HepG2 (cell line): ENCODE results near the gene PAIP2. TPM values are rescaled to one million over a fixed set of nuclear protein-coding genes. Genes with fewer than 3 reads are reported as not detected.

Experiments used
- DNMT3B ChIP-seq: conservative IDR thresholded peaks from 2 replicates; pipeline ENCODE4 v1.6.1; 2016; ENCODE audit warnings: missing biosample characterization, control low read depth
- GPN1 ChIP-seq: sonication (generic); formaldehyde crosslinking; IDR thresholded peaks from 2 replicates; pipeline ENCODE4 v1.5.1; 2020; ENCODE audit warnings: missing genetic modification reagents, borderline replicate concordance
- HNRNPH1 ChIP-seq: fragments of 200-400 bp; formaldehyde crosslinking; optimal IDR thresholded peaks from 2 replicates; pipeline ENCODE3; 2017; ENCODE audit warnings: mild to moderate bottlenecking, low read depth, low read length
- IKZF1 ChIP-seq: fragments of 450-650 bp; IDR thresholded peaks from 2 replicates; pipeline ENCODE4 v1.7.1; 2016
- REL ChIP-seq: sonication (generic); formaldehyde crosslinking; conservative IDR thresholded peaks from 2 replicates; pipeline ENCODE4 v1.8.0; 2022; ENCODE audit warnings: mild to moderate bottlenecking, missing genetic modification reagents, moderate library complexity
- SMARCE1 ChIP-seq: fragments of 450-650 bp; IDR thresholded peaks from 2 replicates; pipeline ENCODE4 v1.6.1; 2017; ENCODE audit warnings: borderline replicate concordance
- SMC3 ChIP-seq: IDR thresholded peaks from 2 replicates; pipeline ENCODE4 v1.6.1; 2011; ENCODE audit warnings: low read length, improper control_type of control experiment
- SOX6 ChIP-seq, 2 experiments: fragments of 450-650 bp in 1 of 2; sonication (generic) in 1 of 2; formaldehyde crosslinking in 1 of 2; IDR thresholded peaks; 2 replicates each; pipeline versions ENCODE4 v1.4.0 to v1.6.1; 2017 to 2020; ENCODE audit warnings: antibody characterized with exemption in 1 of 2, mild to moderate bottlenecking in 1 of 2, missing genetic modification reagents in 1 of 2
- SYNCRIP ChIP-seq: fragments of 200-400 bp; formaldehyde crosslinking; IDR thresholded peaks from 2 replicates; pipeline ENCODE4 v1.6.1; 2018; ENCODE audit warnings: mild to moderate bottlenecking, low read depth, low read length; ENCODE audit not compliant: insufficient read depth
- TAF15 ChIP-seq: fragments of 200-400 bp; formaldehyde crosslinking; IDR thresholded peaks from one replicate; pipeline ENCODE4 v1.6.1; 2018; ENCODE audit warnings: mild to moderate bottlenecking, low read depth, low read length; ENCODE audit not compliant: poor library complexity, severe bottlenecking
- TGIF2 ChIP-seq: IDR thresholded peaks from 2 replicates; pipeline ENCODE4 v1.6.1; 2016; ENCODE audit warnings: control low read depth, missing compliant biosample characterization
- ZMYM3 ChIP-seq: sonication (generic); formaldehyde crosslinking; IDR thresholded peaks from 2 replicates; pipeline ENCODE4 v1.5.1; 2020; ENCODE audit warnings: mild to moderate bottlenecking, missing genetic modification reagents
- ZNF282 ChIP-seq: fragments of 450-650 bp; IDR thresholded peaks from 2 replicates; pipeline ENCODE4 v1.6.1; 2018; ENCODE audit not compliant: partially characterized antibody
- ZNF383 ChIP-seq: sonication (generic); formaldehyde crosslinking; IDR thresholded peaks from 2 replicates; pipeline ENCODE4 v1.4.0; 2020; ENCODE audit warnings: missing genetic modification reagents, mild to moderate bottlenecking, borderline replicate concordance
- ZNF619 ChIP-seq: sonication (generic); formaldehyde crosslinking; IDR thresholded peaks from 2 replicates; pipeline ENCODE4 v1.4.0; 2020; ENCODE audit warnings: mild to moderate bottlenecking, missing genetic modification reagents
- ZNF816 ChIP-seq: sonication (generic); formaldehyde crosslinking; IDR thresholded peaks from 2 replicates; pipeline ENCODE4 v1.8.0; 2022; ENCODE audit warnings: missing genetic modification reagents, mild to moderate bottlenecking, borderline replicate concordance
- ZSCAN12 ChIP-seq: sonication (generic); formaldehyde crosslinking; IDR thresholded peaks from 2 replicates; pipeline ENCODE4 v1.9.0; 2021; ENCODE audit warnings: mild to moderate bottlenecking, missing genetic modification reagents
- polyA plus RNA-seq, 8 experiments: library from polyadenylated mRNA; depleted of rRNA in 3 of 8; stranded (reverse) in 7 of 8; unstranded in 1 of 8; fragments of >200 nt; fragmentation: Illumina TruSeq in 4 of 8; extraction: Trizol in 4 of 8; gene quantifications; 2 replicates each; pipeline versions ENCODE4 v1.2.1 to v1.2.3, GENCODE V29; 2011 to 2016; ENCODE audit warnings: low read depth in 4 of 8, missing spikeins in 1 of 8, mixed read lengths in 1 of 8; ENCODE audit not compliant: insufficient read depth in 1 of 8
- total RNA-seq, 5 experiments: library from RNA; depleted of rRNA; stranded (reverse); fragments of >200 nt; fragmentation: Illumina TruSeq; extraction: Trizol; gene quantifications; 2 replicates each; pipeline ENCODE4 v1.2.3, GENCODE V29; 2016; ENCODE audit warnings: low read depth in 1 of 5
- TF ChIP-seq, protein P1 (sequence below): sonication (generic); formaldehyde crosslinking; IDR thresholded peaks from 2 replicates; pipeline ENCODE4 v1.4.0; 2020; ENCODE audit warnings: missing genetic modification reagents
- TF ChIP-seq, protein P2 (sequence below): sonication (generic); formaldehyde crosslinking; conservative IDR thresholded peaks from 2 replicates; pipeline ENCODE4 v1.5.0; 2020; ENCODE audit warnings: missing genetic modification reagents
- TF ChIP-seq, protein P3 (sequence below): IDR thresholded peaks from 2 replicates; pipeline ENCODE4 v1.6.1; 2016; ENCODE audit warnings: mild to moderate bottlenecking, missing biosample characterization, missing genetic modification reagents
- TF ChIP-seq, protein P4 (sequence below): sonication (generic); formaldehyde crosslinking; conservative IDR thresholded peaks from 2 replicates; pipeline ENCODE4 v1.4.0; 2020; ENCODE audit warnings: mild to moderate bottlenecking, missing genetic modification reagents, moderate library complexity

The PAIP2 gene
- total and polyA plus RNA-seq, 2 of the 13 experiments (the other 11 are each of a cell fraction or from before 2014, with no cell fraction given): 61.5 to 76.3 TPM

DNA sequence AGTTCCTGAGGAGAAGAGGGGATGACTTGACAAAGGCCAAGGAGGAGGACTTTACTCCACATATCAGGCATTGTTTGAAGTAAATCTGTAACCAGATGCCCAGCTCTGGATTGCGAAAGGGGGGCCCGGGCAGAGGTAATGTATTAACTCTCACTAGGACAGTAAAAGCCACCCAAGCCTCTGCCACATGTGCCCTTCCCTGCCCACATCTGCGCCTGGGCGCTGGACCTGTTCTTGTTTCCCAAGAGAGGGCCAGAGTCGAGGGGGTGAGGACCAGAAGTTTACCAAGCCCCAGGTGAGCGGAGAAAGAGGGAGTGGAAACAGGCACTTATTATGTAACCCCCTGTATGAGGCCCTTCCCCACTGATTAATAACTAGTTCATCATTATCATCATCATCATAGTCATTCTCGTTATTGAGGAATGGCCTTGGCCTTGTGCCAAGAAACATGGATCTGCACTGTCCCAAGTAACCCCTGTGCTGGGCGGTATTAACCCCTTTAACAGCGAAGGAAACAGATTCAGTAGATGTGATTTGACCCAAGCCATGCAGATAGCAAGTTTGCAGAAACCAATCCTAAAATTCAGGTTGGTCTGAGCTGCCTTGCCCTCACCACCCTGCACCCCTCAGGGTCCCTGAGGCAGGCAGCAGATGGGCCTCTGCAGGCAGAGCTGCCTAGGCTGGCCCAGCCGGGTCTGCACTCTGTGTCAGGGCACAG is 41.8 kb downstream of the PAIP2 start, which contains the start of gene SLC23A1 (continued):
- no peak for TF ChIP-seq ZNF619 (CRISPR knock-in tag)
- TF ChIP-seq, protein P1, sequence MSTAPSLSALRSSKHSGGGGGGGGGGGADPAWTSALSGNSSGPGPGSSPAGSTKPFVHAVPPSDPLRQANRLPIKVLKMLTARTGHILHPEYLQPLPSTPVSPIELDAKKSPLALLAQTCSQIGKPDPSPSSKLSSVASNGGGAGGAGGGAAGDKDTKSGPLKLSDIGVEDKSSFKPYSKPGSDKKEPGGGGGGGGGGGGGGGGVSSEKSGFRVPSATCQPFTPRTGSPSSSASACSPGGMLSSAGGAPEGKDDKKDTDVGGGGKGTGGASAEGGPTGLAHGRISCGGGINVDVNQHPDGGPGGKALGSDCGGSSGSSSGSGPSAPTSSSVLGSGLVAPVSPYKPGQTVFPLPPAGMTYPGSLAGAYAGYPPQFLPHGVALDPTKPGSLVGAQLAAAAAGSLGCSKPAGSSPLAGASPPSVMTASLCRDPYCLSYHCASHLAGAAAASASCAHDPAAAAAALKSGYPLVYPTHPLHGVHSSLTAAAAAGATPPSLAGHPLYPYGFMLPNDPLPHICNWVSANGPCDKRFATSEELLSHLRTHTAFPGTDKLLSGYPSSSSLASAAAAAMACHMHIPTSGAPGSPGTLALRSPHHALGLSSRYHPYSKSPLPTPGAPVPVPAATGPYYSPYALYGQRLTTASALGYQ (CRISPR knock-in tag): no peak
- TF ChIP-seq SOX6 (IDR thresholded peaks at IDR 0.05): no peak
- peak; percentile 88 for TF ChIP-seq SOX6 (CRISPR knock-in tag; IDR thresholded peaks at IDR 0.05)
- TF ChIP-seq SMARCE1: no peak
- no peak for TF ChIP-seq SMC3
- TF ChIP-seq TAF15: no peak
- TF ChIP-seq IKZF1: no peak
- no peak for TF ChIP-seq DNMT3B (CRISPR knock-in tag)
- TF ChIP-seq TGIF2 (CRISPR knock-in tag): no peak
- TF ChIP-seq SYNCRIP: no peak
- no peak for TF ChIP-seq ZMYM3
- TF ChIP-seq ZNF383 (CRISPR knock-in tag): no peak
- no peak for TF ChIP-seq ZNF282
- no peak for TF ChIP-seq ZNF816 (CRISPR knock-in tag)
- TF ChIP-seq GPN1 (CRISPR knock-in tag): no peak
- no peak for TF ChIP-seq REL (CRISPR knock-in tag)
- TF ChIP-seq, protein P2, sequence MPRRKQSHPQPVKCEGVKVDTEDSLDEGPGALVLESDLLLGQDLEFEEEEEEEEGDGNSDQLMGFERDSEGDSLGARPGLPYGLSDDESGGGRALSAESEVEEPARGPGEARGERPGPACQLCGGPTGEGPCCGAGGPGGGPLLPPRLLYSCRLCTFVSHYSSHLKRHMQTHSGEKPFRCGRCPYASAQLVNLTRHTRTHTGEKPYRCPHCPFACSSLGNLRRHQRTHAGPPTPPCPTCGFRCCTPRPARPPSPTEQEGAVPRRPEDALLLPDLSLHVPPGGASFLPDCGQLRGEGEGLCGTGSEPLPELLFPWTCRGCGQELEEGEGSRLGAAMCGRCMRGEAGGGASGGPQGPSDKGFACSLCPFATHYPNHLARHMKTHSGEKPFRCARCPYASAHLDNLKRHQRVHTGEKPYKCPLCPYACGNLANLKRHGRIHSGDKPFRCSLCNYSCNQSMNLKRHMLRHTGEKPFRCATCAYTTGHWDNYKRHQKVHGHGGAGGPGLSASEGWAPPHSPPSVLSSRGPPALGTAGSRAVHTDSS (CRISPR knock-in tag): no peak
- no peak for TF ChIP-seq HNRNPH1
- TF ChIP-seq, protein P3, sequence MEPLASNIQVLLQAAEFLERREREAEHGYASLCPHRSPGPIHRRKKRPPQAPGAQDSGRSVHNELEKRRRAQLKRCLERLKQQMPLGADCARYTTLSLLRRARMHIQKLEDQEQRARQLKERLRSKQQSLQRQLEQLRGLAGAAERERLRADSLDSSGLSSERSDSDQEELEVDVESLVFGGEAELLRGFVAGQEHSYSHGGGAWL (CRISPR knock-in tag): no peak
- TF ChIP-seq, protein P4, sequence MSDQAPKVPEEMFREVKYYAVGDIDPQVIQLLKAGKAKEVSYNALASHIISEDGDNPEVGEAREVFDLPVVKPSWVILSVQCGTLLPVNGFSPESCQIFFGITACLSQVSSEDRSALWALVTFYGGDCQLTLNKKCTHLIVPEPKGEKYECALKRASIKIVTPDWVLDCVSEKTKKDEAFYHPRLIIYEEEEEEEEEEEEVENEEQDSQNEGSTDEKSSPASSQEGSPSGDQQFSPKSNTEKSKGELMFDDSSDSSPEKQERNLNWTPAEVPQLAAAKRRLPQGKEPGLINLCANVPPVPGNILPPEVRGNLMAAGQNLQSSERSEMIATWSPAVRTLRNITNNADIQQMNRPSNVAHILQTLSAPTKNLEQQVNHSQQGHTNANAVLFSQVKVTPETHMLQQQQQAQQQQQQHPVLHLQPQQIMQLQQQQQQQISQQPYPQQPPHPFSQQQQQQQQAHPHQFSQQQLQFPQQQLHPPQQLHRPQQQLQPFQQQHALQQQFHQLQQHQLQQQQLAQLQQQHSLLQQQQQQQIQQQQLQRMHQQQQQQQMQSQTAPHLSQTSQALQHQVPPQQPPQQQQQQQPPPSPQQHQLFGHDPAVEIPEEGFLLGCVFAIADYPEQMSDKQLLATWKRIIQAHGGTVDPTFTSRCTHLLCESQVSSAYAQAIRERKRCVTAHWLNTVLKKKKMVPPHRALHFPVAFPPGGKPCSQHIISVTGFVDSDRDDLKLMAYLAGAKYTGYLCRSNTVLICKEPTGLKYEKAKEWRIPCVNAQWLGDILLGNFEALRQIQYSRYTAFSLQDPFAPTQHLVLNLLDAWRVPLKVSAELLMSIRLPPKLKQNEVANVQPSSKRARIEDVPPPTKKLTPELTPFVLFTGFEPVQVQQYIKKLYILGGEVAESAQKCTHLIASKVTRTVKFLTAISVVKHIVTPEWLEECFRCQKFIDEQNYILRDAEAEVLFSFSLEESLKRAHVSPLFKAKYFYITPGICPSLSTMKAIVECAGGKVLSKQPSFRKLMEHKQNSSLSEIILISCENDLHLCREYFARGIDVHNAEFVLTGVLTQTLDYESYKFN (CRISPR knock-in tag): peak; percentile 78
- TF ChIP-seq ZSCAN12: no peak
